ENCODE results near the gene DCC.

DCC gene

DNA sequence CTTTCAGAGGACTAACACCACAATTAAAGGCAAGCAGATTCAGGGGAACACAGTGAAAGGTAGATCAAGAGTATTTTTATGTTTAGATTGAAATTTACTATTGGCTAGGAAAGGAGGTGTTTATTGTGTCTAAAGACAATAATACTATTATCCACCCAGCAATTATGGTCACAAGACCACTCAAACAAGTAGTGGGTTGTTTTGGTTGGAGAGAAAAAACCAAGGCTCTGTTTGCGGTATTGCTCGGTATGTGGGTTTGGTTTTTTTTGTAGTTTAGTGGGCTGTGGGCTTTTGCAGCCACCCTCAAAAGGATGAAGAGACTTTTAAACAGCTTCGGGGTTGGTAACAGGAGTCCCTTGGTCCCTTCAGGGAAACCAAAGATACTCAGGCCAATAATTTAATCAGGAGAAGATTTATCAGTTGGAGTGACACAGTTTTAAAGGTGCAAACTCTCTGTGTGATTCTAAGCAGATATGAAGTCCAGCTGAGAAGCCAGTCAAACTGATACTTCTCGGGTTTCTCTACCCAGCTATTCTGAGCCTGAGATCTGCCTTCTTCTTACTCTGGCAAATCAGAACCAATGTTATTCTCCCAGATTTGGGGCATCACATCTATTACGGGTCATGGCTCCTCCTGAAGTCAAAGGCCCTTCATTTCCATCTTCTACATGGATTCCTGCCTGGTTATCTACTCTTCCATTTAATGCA, 55.3 kb downstream of the DCC start:
- TF ChIP-seq CTCF (IDR thresholded peaks at IDR 0.05; ENCODE audit: low read length, missing control alignments) = no peak
- no peak overlapping the region for H3K4me3 ChIP-seq (replicated peaks; ENCODE audit: low read depth, low read length)

DNA sequence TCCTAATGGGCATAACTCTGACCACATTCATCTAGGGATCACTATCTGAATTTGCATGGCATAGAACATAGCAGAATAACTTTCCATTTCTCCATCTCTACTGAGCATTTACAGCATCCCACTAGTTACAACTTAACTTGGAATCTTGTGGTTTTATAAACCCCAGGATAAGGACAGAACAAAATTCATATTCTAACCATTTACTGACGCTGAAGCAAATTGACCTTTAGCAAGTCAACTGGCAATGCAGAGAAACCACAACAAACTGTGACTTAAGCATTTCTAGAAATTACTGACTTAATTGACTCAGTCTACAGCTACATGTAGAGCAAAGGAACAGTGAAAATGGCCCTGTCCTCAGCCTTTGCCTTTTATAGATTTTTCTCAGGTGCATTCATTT, 61.2 kb downstream of the DCC start:
- TF ChIP-seq CTCF (IDR thresholded peaks at IDR 0.05; ENCODE audit: low read length, missing control alignments) = no peak
- DNase-seq (ENCODE audit: low read depth) = no peak

More for the DNA sequence above, 55.3 kb downstream of the DCC start:
- no peak for DNase-seq (ENCODE audit: low read depth)

DNA sequence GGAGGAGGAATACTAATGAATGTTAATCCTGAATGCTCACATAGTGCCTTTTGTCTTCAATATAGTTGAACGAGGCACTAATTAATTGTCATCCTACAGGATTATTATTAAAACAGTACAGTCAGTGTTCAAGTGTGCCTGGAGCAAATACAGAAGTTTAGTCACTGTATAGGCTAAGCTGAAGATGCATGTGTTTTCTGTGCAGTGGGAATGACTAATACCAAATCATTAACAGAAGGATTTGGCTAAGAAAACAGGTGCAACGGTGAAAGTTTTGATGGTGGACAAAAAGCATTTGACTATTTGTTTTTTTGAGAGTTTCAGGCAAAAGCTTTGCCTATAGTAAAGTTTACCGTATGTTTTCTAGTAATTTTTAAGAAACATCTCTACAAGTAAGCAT, 62.8 kb downstream of the DCC start:
- no peak for DNase-seq (ENCODE audit: low read depth)
- no peak overlapping the region for H3K4me3 ChIP-seq (replicated peaks; ENCODE audit: low read depth, low read length)
- no peak for TF ChIP-seq CTCF (IDR thresholded peaks at IDR 0.05; ENCODE audit: low read length, missing control alignments)

More for the DNA sequence above, 61.2 kb downstream of the DCC start:
- H3K4me3 ChIP-seq (replicated peaks; ENCODE audit: low read depth, low read length) = no peak overlapping the region

DNA sequence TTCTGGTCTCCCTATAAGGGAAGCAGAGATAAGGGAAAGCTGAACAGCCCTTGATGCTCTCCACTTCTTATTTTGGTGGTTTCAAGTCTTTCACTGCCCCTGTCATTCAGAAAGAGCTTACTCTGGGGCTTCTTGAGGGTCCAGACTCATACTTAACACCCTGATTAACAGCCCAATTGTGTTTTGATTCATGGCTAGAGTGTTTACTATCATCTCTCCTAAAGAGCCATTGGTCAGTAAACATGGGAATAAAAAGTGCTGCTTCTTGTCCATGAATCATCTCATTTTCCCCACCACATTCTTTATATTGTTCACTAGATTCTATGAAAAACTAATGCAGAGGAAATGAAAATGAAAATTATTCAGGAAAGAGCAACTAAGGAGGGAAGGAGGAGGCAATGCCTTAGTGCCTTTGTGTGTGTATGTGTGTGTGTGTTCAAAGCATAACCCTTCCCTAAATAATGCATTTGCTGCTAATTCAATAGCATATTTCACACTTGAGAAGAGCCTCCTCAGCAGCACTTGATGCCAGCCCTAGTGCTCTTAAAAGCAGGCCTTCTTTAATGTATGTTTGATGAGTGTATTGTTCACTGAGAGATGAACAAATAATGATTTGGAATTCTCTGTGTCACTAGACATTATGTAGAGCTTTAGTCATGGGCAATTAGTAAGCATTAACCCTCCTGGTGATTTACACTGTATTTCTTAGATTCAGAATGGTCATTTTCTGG, 63.5 kb downstream of the DCC start:
- no peak overlapping the region for H3K4me3 ChIP-seq (replicated peaks; ENCODE audit: low read depth, low read length)
- no peak for TF ChIP-seq CTCF (IDR thresholded peaks at IDR 0.05; ENCODE audit: low read length, missing control alignments)
- no peak for DNase-seq (ENCODE audit: low read depth)

DNA sequence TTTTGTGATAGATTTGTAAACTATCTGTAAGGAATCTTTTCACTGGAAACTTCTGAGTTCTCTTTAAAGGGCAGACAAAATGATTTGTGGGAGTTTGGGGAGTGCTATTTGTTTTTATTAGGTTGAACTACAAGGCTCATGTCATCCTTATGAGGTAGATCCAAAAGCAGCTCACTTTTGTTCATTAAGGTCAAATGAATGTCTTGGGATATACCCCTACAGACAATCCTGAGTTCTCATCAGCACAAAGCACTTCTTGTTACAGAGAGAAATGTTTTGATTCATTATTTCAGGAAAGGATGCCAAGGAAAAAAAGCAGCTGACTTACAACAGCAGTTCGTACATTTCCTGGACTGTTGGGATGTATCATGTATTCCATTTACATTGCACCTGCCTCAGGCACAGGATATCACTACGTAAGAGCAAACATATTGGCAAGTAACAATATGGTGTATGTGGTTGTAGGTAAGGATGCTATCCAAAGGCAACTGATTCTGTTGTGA, 68.9 kb downstream of the DCC start:
- TF ChIP-seq CTCF (IDR thresholded peaks at IDR 0.05; ENCODE audit: low read length, missing control alignments) = no peak
- H3K4me3 ChIP-seq (replicated peaks; ENCODE audit: low read depth, low read length) = no peak overlapping the region
- no peak for DNase-seq (ENCODE audit: low read depth)

DNA sequence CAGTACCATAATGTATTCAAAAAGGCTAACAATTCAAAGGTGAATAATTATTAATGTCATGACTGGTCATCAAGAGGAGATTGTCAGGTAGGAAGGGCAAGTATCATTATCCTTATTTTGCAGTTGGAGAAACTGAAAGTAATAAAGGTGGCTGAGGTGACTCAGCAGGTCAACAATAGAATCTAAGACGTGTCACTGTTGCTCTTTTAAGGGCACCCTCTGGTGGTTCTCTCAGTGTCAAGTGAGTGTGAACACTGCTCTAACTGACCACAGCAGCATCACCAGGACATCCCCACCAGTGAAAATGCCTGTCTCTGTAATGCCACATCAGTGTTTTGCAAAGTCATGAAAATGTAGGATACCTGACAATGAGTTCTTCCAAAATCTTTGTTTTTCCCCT, 69.7 kb downstream of the DCC start:
- DNase-seq (ENCODE audit: low read depth) = no peak
- H3K4me3 ChIP-seq (replicated peaks; ENCODE audit: low read depth, low read length) = no peak overlapping the region
- no peak for TF ChIP-seq CTCF (IDR thresholded peaks at IDR 0.05; ENCODE audit: low read length, missing control alignments)
